Measurements from ENCODE around the gene SLC10A2.

Gene SLC10A2

GRCh38 chr13:103078158-103078557 is 11.9 kb upstream of the SLC10A2 start:
- no peak for TF ChIP-seq CTCF (conservative IDR thresholded peaks at IDR 0.05; ENCODE audit: low read length)
- no peak overlapping the region for H3K4me3 ChIP-seq (ENCODE audit: low read length)
- no peak for DNase-seq (ENCODE audit: low read depth)

GRCh38 chr13:103068836-103069235 is 2.6 kb upstream of the SLC10A2 start:
- H3K4me3 ChIP-seq (ENCODE audit: low read length), result no peak overlapping the region
- no peak for DNase-seq (ENCODE audit: low read depth)
- TF ChIP-seq CTCF (conservative IDR thresholded peaks at IDR 0.05; ENCODE audit: low read length), result no peak

DNA sequence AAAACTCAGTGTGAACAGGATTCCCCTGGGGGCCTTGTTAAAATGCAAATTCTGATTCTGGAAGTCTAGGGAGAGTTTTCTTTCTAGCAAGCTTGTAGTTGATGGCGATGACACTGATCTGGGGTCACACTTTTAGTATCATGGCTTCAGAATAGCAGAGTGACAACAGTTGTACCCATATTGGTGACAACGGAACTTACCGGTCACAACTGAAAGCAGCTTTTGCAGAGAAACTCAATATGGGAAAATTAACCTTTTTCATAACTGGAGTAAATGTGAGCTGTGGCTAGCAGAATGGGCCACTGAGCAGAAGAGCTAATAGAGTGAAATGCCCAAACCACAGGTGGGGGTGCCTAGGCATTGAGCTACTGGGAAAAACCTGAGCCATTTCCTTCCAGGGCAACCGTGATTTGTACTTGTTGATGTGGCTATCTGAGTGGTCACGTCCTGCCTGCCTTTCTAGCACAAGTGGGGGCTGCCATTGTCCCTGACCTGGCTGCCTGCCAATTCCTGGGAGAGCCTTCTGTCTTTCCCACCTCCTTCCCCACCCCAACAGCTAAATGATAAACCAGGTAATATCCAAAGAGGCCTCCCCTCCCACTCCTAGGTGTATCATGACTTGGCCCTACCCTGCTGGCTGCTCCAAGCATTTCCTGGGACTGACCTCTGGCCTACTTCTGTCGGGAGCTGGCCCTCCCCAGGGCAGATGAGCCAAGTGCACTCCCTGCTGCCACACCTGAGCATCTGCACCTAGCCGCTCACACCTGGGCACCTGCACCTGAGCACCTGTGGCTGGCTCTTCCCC is 1.7 kb upstream of the SLC10A2 start:
- TF ChIP-seq CTCF (conservative IDR thresholded peaks at IDR 0.05; ENCODE audit: low read length), result no peak
- DNase-seq (ENCODE audit: low read depth), result no peak
- no peak overlapping the region for H3K4me3 ChIP-seq (ENCODE audit: low read length)

DNA sequence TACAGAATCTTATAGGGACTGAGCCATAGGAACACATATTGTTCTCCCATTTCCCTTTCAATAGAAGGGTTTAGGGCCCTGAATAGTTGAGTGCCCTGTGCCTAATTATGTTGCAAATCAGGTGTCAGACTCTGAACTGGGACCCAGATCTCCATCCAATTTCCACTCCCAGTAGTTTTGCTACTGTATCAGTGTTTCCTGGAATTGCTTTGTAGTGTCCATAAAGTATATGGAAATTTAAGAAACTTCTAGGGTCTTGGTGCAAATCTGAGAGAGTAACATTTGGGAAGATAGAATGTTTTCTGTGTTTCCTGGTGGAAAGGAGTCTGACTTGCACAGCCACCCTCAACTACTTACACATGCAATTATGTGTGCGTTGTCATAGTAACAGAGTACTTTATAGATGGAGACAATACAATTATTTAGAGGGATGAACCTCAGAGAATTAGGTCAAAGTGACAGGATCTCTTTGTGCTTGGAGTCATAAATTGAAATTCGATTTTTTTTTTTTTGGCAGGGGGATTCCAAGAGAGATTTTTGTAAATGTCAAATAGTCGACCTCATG is 646 bp upstream of the SLC10A2 start:
- DNase-seq (ENCODE audit: low read depth), result no peak
- TF ChIP-seq CTCF (conservative IDR thresholded peaks at IDR 0.05; ENCODE audit: low read length), result no peak
- no peak overlapping the region for H3K4me3 ChIP-seq (ENCODE audit: low read length)

DNA sequence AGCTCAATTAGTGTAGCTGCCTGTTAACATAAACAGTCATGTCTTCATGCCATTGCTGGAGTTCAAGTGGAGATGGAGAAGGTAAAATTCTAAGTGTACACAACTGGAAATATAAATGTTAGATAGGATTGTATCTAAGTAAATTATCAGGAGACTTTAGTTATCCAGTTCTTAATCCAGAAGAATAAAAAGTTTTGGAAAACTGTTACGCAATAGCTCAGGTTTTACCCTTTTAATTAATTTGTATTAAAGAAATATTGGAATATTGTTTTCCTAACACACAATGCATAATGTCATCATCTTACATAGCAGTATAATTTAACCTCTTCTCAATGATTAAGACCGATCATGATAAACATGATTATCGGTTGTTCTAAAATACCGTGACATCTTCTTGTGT is 2.8 kb downstream of the SLC10A2 start:
- TF ChIP-seq CTCF (conservative IDR thresholded peaks at IDR 0.05; ENCODE audit: low read length), result no peak
- H3K4me3 ChIP-seq (ENCODE audit: low read length), result no peak overlapping the region
- DNase-seq (ENCODE audit: low read depth), result no peak

DNA sequence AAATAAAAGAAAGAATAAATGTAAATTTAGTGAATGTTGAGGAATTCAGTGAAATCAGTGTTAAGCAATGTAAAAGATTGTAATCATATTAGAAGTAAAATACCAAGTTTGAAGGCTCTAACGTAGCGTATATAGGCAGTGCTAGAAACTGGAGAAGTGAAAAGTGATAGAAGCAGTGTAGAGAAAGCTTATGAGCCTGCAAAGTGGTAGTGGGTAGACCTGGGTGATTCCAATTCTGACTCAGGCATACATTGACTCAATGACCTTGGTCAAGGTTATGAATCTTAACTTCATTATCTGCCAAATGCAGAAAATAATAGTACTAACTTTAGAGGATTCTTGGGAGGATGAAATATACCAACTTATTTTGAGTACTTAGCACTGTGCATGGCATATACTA is 4.1 kb downstream of the SLC10A2 start:
- DNase-seq (ENCODE audit: low read depth), result no peak
- no peak for TF ChIP-seq CTCF (conservative IDR thresholded peaks at IDR 0.05; ENCODE audit: low read length)
- H3K4me3 ChIP-seq (ENCODE audit: low read length), result no peak overlapping the region

DNA sequence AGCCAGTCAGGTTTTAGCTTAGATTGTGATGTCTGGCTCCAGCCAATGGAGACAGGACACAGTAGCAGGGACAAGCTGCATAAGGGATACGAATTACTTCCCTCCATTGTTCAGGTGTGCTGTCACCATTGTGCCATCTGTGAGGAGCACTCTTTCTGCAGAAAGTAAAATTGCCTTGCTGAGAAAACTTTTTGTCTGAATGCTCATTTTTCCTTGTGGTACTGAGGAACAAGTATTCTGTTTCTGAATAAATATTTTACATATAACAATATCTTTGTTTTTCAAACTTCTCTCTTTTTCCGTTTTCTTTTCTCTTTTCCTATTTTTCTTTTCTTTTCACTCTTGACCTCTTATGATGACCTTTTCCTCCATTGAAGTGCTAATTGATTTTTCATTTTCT is 10.2 kb downstream of the SLC10A2 start:
- no peak overlapping the region for H3K4me3 ChIP-seq (ENCODE audit: low read length)
- DNase-seq (ENCODE audit: low read depth), result no peak
- TF ChIP-seq CTCF (conservative IDR thresholded peaks at IDR 0.05; ENCODE audit: low read length), result no peak

Measured in AG10803 (cell line).